Suprapubic skin (tissue), 4 donors: ENCODE data around the gene NOL12.

Experiments
- CTCF ChIP-seq, 2 donors: fragments of 200-600 bp in 1 of 2; fragments of 450-650 bp in 1 of 2; sonication (generic) in 1 of 2; IDR thresholded peaks; one replicate each; pipeline ENCODE4 v1.5.1; 2016 to 2019; ENCODE audit warnings: antibody characterized with exemption in 2 of 2, mild to moderate bottlenecking in 1 of 2, moderate library complexity in 1 of 2
- POLR2A ChIP-seq, 2 donors: fragments of 450-650 bp; IDR thresholded peaks; one replicate each; pipeline ENCODE4 v1.6.1; 2017; ENCODE audit warnings: antibody characterized with exemption in 2 of 2, mild to moderate bottlenecking in 2 of 2, moderate library complexity in 2 of 2
- POLR2AphosphoS5 ChIP-seq, 3 donors: sonication (generic); formaldehyde crosslinking; IDR thresholded peaks; one replicate each; pipeline ENCODE4 v1.6.1; 2017; ENCODE audit warnings: antibody characterized with exemption in 3 of 3

GRCh38 chr22:37690407-37690806 is 4.3 kb downstream of the NOL12 start:
- TF ChIP-seq POLR2A (IDR thresholded peaks at IDR 0.05) (no peak), POLR2AphosphoS5 (IDR thresholded peaks at IDR 0.05) (no peak), CTCF (IDR thresholded peaks at IDR 0.05) (no peak)
